Testis (tissue), 2 donors: ENCODE results near the gene GABARAPL1.

Experiments used
- POLR2A ChIP-seq: fragments of 450-650 bp; IDR thresholded peaks from one replicate; pipeline ENCODE4 v1.6.1; 2017; ENCODE audit warnings: antibody characterized with exemption, mild to moderate bottlenecking, moderate library complexity
- TF ChIP-seq, protein P1 (sequence below), 3 experiments: fragments of 450-650 bp in 2 of 3; fragments of 200-600 bp in 1 of 3; sonication (generic) in 1 of 3; IDR thresholded peaks; one replicate each; pipeline ENCODE4 v1.5.1; 2016 to 2019; ENCODE audit warnings: antibody characterized with exemption in 3 of 3, mild to moderate bottlenecking in 2 of 3, moderate library complexity in 1 of 3

DNA sequence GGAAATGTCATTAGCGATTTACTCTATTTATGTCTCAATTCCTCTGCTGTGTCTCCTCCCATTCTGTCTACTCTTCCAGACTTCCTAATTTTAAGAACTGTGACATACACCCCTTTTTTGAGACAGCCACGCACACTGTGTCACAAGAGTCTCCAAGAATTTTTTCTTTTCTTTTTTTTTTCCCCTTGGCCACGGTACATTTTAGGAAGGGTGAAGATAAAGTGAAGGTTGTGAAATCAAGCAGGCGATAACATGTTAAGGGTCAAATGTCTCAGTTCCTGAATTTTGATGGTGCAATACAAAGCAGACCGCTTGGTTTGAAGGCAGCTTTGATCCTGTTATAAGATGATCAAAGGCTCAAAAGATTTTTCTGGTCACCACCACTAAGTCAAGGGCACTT, 45.1 kb upstream of the GABARAPL1 start:
- no peak for TF ChIP-seq POLR2A
- TF ChIP-seq, protein P1, sequence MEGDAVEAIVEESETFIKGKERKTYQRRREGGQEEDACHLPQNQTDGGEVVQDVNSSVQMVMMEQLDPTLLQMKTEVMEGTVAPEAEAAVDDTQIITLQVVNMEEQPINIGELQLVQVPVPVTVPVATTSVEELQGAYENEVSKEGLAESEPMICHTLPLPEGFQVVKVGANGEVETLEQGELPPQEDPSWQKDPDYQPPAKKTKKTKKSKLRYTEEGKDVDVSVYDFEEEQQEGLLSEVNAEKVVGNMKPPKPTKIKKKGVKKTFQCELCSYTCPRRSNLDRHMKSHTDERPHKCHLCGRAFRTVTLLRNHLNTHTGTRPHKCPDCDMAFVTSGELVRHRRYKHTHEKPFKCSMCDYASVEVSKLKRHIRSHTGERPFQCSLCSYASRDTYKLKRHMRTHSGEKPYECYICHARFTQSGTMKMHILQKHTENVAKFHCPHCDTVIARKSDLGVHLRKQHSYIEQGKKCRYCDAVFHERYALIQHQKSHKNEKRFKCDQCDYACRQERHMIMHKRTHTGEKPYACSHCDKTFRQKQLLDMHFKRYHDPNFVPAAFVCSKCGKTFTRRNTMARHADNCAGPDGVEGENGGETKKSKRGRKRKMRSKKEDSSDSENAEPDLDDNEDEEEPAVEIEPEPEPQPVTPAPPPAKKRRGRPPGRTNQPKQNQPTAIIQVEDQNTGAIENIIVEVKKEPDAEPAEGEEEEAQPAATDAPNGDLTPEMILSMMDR (IDR thresholded peaks at IDR 0.05): no peak
